Measurements from ENCODE around the gene TNPO1. TPM values are rescaled to one million over a fixed set of nuclear protein-coding genes. Genes with fewer than 3 reads are reported as not detected.
"Not testable (repeated sequence)": the region's sequence is repeated elsewhere in the genome, so short reads cannot be mapped to it uniquely, and the experiment has no call there.

Gene TNPO1
- total RNA-seq, 2 experiments from 2014 or later: 69.6 to 74.7 TPM

DNA sequence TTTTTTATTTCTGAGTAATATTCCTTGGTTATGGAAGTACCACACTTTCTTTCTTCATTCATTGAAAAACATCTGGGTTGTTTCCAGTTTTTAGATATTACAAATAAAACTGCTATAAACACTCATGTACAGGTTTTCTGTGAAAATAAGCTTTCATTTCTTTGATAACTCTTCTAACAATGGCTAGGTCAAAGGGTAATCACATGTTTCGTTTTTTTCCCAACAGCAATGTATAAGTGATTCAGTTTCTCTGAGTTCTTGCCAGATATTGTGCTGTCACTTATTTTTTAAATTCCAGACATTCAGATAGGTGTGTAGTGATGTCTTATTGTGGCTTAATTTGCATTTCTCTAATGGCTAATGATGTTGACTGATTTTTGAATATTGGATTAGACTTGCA is 16.7 kb upstream of the TNPO1 start:
- no peak overlapping the region for H3K27ac Mint-ChIP-seq
- POLR2A ChIA-PET: no interaction called here
- CTCF ChIA-PET: no interaction called here
- TF ChIP-seq, protein P1, sequence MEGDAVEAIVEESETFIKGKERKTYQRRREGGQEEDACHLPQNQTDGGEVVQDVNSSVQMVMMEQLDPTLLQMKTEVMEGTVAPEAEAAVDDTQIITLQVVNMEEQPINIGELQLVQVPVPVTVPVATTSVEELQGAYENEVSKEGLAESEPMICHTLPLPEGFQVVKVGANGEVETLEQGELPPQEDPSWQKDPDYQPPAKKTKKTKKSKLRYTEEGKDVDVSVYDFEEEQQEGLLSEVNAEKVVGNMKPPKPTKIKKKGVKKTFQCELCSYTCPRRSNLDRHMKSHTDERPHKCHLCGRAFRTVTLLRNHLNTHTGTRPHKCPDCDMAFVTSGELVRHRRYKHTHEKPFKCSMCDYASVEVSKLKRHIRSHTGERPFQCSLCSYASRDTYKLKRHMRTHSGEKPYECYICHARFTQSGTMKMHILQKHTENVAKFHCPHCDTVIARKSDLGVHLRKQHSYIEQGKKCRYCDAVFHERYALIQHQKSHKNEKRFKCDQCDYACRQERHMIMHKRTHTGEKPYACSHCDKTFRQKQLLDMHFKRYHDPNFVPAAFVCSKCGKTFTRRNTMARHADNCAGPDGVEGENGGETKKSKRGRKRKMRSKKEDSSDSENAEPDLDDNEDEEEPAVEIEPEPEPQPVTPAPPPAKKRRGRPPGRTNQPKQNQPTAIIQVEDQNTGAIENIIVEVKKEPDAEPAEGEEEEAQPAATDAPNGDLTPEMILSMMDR (IDR thresholded peaks at IDR 0.05): no peak
- H3K36me3 Mint-ChIP-seq (ENCODE audit: low read depth): no peaks in the 10 kb centered on the region
- no peak overlapping the region for H3K4me3 Mint-ChIP-seq
- intact Hi-C loops (cut with DNase I, micrococcal nuclease): no loop called here
- H3K27ac ChIP-seq (ENCODE audit: low read depth in 1 of 2, low read length in 2 of 2): no peak overlapping the region
- no peaks in the 10 kb centered on the region for H3K9me3 ChIP-seq (ENCODE audit: control insufficient read depth in 1 of 2, insufficient read depth in 1 of 2, low read length in 2 of 2)
- peaks cover 2% of the 10 kb centered on the region for H3K9me3 Mint-ChIP-seq
- DNase-seq (no peak), ATAC-seq (ENCODE audit: poor library complexity) (no peak)
- peaks cover 0 to 4% of the 10 kb centered on the region in 2 experiments for H3K27me3 ChIP-seq (ENCODE audit: control insufficient read depth in 1 of 2, insufficient read depth in 2 of 2, low read length in 2 of 2)
- H3K4me1 Mint-ChIP-seq (ENCODE audit: low read depth): no peaks in the 10 kb centered on the region
- H3K36me3 ChIP-seq (ENCODE audit: insufficient read depth, low read length): no peaks in the 10 kb centered on the region
- H3K4me3 ChIP-seq (ENCODE audit: low read length): no peak overlapping the region
- H3K27me3 Mint-ChIP-seq: peaks cover 35% of the 10 kb centered on the region
- H3K4me1 ChIP-seq (ENCODE audit: insufficient read depth, low read length): no peaks in the 10 kb centered on the region

DNA sequence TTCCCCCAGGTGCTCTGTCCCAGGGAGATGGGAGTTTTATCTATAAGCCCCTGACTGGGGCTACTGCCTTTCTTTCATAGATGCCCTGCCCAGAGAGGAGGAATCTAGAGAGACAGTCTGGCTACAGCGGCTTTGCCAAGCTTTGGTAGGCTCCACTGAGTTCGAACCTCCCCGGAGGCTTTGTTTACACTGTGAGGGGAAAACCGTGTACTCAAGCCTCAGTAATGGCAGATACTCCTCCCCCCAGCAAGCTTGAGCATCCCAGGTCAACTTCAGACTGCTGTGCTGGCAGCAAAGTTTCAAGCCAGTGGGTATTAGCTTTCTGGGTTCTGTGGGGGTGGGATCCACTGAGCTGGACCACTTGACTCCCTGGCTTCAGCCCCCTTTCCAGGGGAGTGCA is 7.8 kb upstream of the TNPO1 start:
- H3K27ac Mint-ChIP-seq; H3K4me1 Mint-ChIP-seq (ENCODE audit: low read depth); intact Hi-C loops (cut with DNase I, micrococcal nuclease): not testable (repeated sequence)

DNA sequence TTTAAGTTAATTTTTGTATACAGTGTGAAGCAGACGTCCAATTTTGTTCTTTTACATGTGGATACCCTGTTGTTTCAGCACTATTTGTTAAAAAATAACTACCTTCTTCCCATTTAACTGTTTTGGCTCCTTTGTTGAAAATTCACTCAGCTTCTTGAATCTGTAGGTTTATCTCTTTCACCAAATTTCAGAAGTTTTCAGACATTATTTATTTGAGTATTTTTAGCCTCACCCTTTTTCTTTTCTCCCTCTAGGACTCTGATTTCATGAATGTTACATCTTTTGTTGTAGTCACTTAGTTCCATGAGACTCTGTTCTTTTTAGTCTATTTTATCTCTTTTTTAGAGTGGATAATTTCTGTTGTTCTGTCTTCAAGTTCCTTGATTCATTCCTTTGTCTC is 4.6 kb upstream of the TNPO1 start:
- DNase-seq (no peak), ATAC-seq (ENCODE audit: poor library complexity) (no peak)
- Histone ChIP-seq H3K9me3 (ENCODE audit: control insufficient read depth in 1 of 2, insufficient read depth in 1 of 2, low read length in 2 of 2) (no peaks in the 10 kb centered on the region), H3K4me1 (ENCODE audit: insufficient read depth, low read length) (peaks cover 6% of the 10 kb centered on the region), H3K27me3 (ENCODE audit: control insufficient read depth in 1 of 2, insufficient read depth in 2 of 2, low read length in 2 of 2) (peaks cover 4 to 6% of the 10 kb centered on the region in 2 experiments), H3K4me3 (ENCODE audit: low read length) (no peak overlapping the region), H3K36me3 (ENCODE audit: insufficient read depth, low read length) (no peaks in the 10 kb centered on the region), H3K27ac (ENCODE audit: low read depth in 1 of 2, low read length in 2 of 2) (no peak overlapping the region)
- no peak overlapping the region for H3K4me3 Mint-ChIP-seq
- H3K27ac Mint-ChIP-seq: no peak overlapping the region
- TF ChIP-seq, protein P1 (IDR thresholded peaks at IDR 0.05): no peak
- intact Hi-C loops (cut with DNase I, micrococcal nuclease): loop anchor here in 1 of 2 experiments (10.0 kb wide), 1 partner anchor 683 kb away; the partner anchor contains the start of gene BTF3
- H3K27me3 Mint-ChIP-seq: peaks cover 49% of the 10 kb centered on the region
- H3K9me3 Mint-ChIP-seq: peaks cover 5% of the 10 kb centered on the region
- ChIA-PET CTCF (no interaction called here), POLR2A (interaction anchor here (1.0 kb wide), 1 partner anchor 687 kb away, joined by 3 read pairs; the partner anchor contains the start of gene BTF3)
- peaks cover 5% of the 10 kb centered on the region for H3K36me3 Mint-ChIP-seq (ENCODE audit: low read depth)
- H3K4me1 Mint-ChIP-seq (ENCODE audit: low read depth): peaks cover 7% of the 10 kb centered on the region

More for the DNA sequence above, 7.8 kb upstream of the TNPO1 start:
- POLR2A ChIA-PET; H3K4me3 ChIP-seq (ENCODE audit: low read length); H3K9me3 Mint-ChIP-seq; H3K4me3 Mint-ChIP-seq; H3K36me3 ChIP-seq (ENCODE audit: insufficient read depth, low read length); H3K9me3 ChIP-seq (ENCODE audit: control insufficient read depth in 1 of 2, insufficient read depth in 1 of 2, low read length in 2 of 2); DNase-seq; CTCF ChIA-PET; H3K27me3 ChIP-seq (ENCODE audit: control insufficient read depth in 1 of 2, insufficient read depth in 2 of 2, low read length in 2 of 2); H3K4me1 ChIP-seq (ENCODE audit: insufficient read depth, low read length); ATAC-seq (ENCODE audit: poor library complexity); H3K36me3 Mint-ChIP-seq (ENCODE audit: low read depth); H3K27ac ChIP-seq (ENCODE audit: low read depth in 1 of 2, low read length in 2 of 2): not testable (repeated sequence)
- H3K27me3 Mint-ChIP-seq: peaks cover 55% of the 10 kb centered on the region

DNA sequence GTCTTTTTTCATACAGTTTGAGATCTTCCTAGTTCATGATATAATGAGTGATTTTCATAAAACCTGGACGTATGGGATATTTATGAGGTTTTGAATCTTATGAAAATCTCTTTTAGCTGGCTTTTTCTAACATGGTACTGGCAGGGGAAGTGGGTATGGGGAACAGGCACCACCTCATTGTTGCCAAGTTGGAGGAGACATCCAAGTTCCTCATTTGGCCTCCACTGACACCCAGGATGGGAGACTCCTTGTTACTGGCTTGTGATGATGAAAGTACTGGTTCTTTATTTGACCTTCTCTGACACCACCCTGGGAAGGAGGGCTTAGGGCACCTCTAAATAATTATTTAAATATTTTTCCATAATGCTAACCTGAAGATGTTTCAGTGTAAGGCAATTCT is 4.0 kb upstream of the TNPO1 start:
- peaks cover 4 to 6% of the 10 kb centered on the region in 2 experiments for H3K27me3 ChIP-seq (ENCODE audit: control insufficient read depth in 1 of 2, insufficient read depth in 2 of 2, low read length in 2 of 2)
- H3K4me1 ChIP-seq (ENCODE audit: insufficient read depth, low read length): peaks cover 11% of the 10 kb centered on the region
- Mint-ChIP-seq H3K9me3 (peaks cover 2% of the 10 kb centered on the region), H3K27ac (no peak overlapping the region), H3K36me3 (ENCODE audit: low read depth) (peaks cover 9% of the 10 kb centered on the region), H3K4me3 (no peak overlapping the region), H3K27me3 (peaks cover 47% of the 10 kb centered on the region), H3K4me1 (ENCODE audit: low read depth) (peaks cover 12% of the 10 kb centered on the region)
- POLR2A ChIA-PET: interaction anchor here (1.0 kb wide), 1 partner anchor 686 kb away, joined by 3 read pairs; the partner anchor contains the start of gene BTF3
- no peak overlapping the region for H3K4me3 ChIP-seq (ENCODE audit: low read length)
- CTCF ChIA-PET: no interaction called here
- H3K27ac ChIP-seq (ENCODE audit: low read depth in 1 of 2, low read length in 2 of 2): no peak overlapping the region
- no peaks in the 10 kb centered on the region for H3K36me3 ChIP-seq (ENCODE audit: insufficient read depth, low read length)
- DNase-seq (peak in 2 of 14 experiments; percentile 25 to 31), ATAC-seq (ENCODE audit: poor library complexity) (no peak)
- no peaks in the 10 kb centered on the region for H3K9me3 ChIP-seq (ENCODE audit: control insufficient read depth in 1 of 2, insufficient read depth in 1 of 2, low read length in 2 of 2)
- TF ChIP-seq, protein P1 (IDR thresholded peaks at IDR 0.05): no peak
- intact Hi-C loops (cut with DNase I, micrococcal nuclease): loop anchor here in 1 of 2 experiments (10.0 kb wide), 1 partner anchor 682 kb away; the partner anchor contains the start of gene BTF3

All from CD4-positive, alpha-beta T cell (primary cell).